ENCODE measurements around the gene KRTAP13-1. TPM values are rescaled to one million over a fixed set of nuclear protein-coding genes. Genes with fewer than 3 reads are reported as not detected.

The KRTAP13-1 gene
- total RNA-seq, 1 donor from 2014 or later = not detected

DNA sequence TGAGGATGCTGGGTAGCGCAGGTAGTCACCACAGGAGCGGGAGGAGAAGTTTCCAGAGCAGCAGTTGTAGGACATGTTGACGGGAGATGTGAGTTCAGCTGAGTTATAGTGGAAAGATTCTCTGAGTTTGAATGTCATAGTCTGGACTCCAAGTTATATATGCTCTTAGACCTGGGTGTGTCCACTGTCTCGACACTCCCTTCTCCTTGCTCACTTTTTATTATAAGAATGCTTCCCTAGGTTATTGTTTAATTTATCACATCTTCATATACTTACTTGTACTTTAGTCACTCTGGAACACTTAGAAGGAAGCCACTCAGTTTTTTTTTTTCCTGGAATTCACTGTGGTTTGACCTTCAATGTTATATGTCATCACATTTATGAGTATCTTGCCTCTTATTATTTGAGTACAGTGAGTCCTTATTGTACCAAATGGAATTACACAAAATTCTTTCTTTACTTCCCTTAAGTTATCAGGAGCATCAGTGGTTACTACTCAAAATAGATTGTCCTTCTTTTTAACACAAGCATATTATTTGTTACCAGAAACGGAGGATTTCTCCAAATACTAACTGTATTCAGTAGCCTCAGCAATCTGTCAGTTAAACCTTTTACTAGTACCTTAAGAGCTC, 23.6 kb upstream of the KRTAP13-1 start, which contains the start of gene KRTAP13-2:
KRTAP13-2 (minus strand) TSS at position 133 of the 632 bp plus-strand sequence; CDS start at position 75, 58 bp downstream.
- Histone ChIP-seq H3K36me3 (no peaks in the 10 kb centered on the region), H3K27me3 (no peaks in the 10 kb centered on the region), H3K4me2 (no peak within 1 kb of the TSS), H4K20me1 (ENCODE audit: low read depth) (no peaks in the 10 kb centered on the region), H3K79me2 (ENCODE audit: low read depth) (no peaks in the 10 kb centered on the region), H3K9ac (no peak within 1 kb of the TSS), H3F3A (ENCODE audit: low read depth) (no peaks in the 10 kb centered on the region), H3K4me3 (no peak within 1 kb of the TSS), H3K9me3 (ENCODE audit: low read depth) (no peaks in the 10 kb centered on the region), H3K27ac (no peak within 1 kb of the TSS), H2AFZ (replicated peaks) (no peak within 1 kb of the TSS), H3K4me1 (no peaks in the 10 kb centered on the region)
- Mint-ChIP-seq H3K27me3 (ENCODE audit: insufficient read depth, low read depth) (no peaks in the 10 kb centered on the region), H3K4me3 (no peak within 1 kb of the TSS), H3K27ac (no peak within 1 kb of the TSS), H3K36me3 (no peaks in the 10 kb centered on the region), H3K4me1 (no peaks in the 10 kb centered on the region), H3K9me3 (peaks cover 4% of the 10 kb centered on the region)
- TF ChIP-seq, protein P1, sequence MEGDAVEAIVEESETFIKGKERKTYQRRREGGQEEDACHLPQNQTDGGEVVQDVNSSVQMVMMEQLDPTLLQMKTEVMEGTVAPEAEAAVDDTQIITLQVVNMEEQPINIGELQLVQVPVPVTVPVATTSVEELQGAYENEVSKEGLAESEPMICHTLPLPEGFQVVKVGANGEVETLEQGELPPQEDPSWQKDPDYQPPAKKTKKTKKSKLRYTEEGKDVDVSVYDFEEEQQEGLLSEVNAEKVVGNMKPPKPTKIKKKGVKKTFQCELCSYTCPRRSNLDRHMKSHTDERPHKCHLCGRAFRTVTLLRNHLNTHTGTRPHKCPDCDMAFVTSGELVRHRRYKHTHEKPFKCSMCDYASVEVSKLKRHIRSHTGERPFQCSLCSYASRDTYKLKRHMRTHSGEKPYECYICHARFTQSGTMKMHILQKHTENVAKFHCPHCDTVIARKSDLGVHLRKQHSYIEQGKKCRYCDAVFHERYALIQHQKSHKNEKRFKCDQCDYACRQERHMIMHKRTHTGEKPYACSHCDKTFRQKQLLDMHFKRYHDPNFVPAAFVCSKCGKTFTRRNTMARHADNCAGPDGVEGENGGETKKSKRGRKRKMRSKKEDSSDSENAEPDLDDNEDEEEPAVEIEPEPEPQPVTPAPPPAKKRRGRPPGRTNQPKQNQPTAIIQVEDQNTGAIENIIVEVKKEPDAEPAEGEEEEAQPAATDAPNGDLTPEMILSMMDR (IDR thresholded peaks at IDR 0.05) = no peak
- TF ChIP-seq EZH2phosphoT487 (IDR thresholded peaks at IDR 0.05) = no peak
- no peak for TF ChIP-seq EZH2 (IDR thresholded peaks at IDR 0.05)
- no peak for DNase-seq (ENCODE audit: low spot score)

DNA sequence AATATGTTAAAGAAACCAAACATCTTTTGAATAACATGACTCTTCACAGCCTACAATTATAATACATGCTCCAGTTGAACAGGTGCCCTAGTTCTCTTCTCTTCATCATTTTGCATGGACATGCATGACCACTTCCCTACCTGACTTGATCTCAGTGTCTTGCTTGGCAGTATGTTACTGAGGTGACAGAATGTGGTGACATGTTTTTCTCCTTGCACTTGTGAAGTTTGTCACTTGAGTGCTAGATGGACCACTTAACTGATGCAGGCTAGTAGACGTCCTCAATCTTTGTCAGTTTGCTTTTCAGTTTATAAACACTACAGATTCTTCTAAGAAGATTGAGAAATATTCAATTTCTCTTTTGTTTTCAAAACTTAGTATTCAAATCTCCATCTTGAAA, 13.6 kb upstream of the KRTAP13-1 start:
- no peak overlapping the region for H3K9ac ChIP-seq
- H3K4me1 ChIP-seq = no peaks in the 10 kb centered on the region
- H2AFZ ChIP-seq (replicated peaks) = no peak overlapping the region
- H3K27me3 ChIP-seq = no peaks in the 10 kb centered on the region
- no peaks in the 10 kb centered on the region for H3F3A ChIP-seq (ENCODE audit: low read depth)
- H3K4me2 ChIP-seq = no peak overlapping the region
- no peaks in the 10 kb centered on the region for H3K27me3 Mint-ChIP-seq (ENCODE audit: insufficient read depth, low read depth)
- no peak for TF ChIP-seq EZH2phosphoT487 (IDR thresholded peaks at IDR 0.05)
- TF ChIP-seq, protein P1 (IDR thresholded peaks at IDR 0.05) = no peak
- TF ChIP-seq EZH2 (IDR thresholded peaks at IDR 0.05) = no peak
- H3K4me3 ChIP-seq = no peak overlapping the region
- no peak overlapping the region for H3K27ac Mint-ChIP-seq
- H3K4me3 Mint-ChIP-seq = no peak overlapping the region
- H4K20me1 ChIP-seq (ENCODE audit: low read depth) = no peaks in the 10 kb centered on the region
- no peaks in the 10 kb centered on the region for H3K9me3 Mint-ChIP-seq
- no peaks in the 10 kb centered on the region for H3K9me3 ChIP-seq (ENCODE audit: low read depth)
- H3K36me3 ChIP-seq = no peaks in the 10 kb centered on the region
- H3K79me2 ChIP-seq (ENCODE audit: low read depth) = no peaks in the 10 kb centered on the region
- no peak overlapping the region for H3K27ac ChIP-seq
- no peaks in the 10 kb centered on the region for H3K4me1 Mint-ChIP-seq
- DNase-seq (ENCODE audit: low spot score) = no peak
- no peaks in the 10 kb centered on the region for H3K36me3 Mint-ChIP-seq

DNA sequence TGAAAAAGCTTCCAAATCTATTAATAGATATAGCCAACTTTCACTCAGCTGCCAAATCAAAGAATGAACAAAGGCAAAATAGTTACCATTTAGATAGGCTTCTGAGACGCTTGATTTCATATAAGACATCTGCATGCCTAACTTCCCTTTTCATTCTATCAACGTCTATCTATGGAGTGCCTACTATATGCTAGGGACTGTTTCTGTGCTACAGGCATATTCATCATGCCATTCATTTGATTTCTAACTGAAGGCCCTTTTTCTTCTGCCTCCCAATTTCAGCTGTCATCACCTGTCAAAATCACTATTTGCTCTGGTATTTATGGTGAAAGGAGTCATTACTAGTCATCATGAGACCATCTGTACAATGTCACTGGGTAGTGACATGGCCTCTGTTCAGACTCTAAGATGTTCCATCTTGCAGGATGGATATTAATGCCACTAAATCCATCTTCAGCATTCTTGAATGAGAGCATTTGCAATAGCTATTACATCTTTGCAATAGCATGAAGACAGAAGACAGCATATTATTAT, 4.3 kb upstream of the KRTAP13-1 start:
- Histone ChIP-seq H3K27ac (no peak overlapping the region), H2AFZ (replicated peaks) (no peak overlapping the region), H3K9ac (no peak overlapping the region), H3K9me3 (ENCODE audit: low read depth) (no peaks in the 10 kb centered on the region), H3K4me2 (no peak overlapping the region), H3K79me2 (ENCODE audit: low read depth) (no peaks in the 10 kb centered on the region), H3K27me3 (no peaks in the 10 kb centered on the region), H3K4me3 (no peak overlapping the region), H3K4me1 (no peaks in the 10 kb centered on the region), H3K36me3 (no peaks in the 10 kb centered on the region), H4K20me1 (ENCODE audit: low read depth) (no peaks in the 10 kb centered on the region), H3F3A (ENCODE audit: low read depth) (no peaks in the 10 kb centered on the region)
- Mint-ChIP-seq H3K36me3 (no peaks in the 10 kb centered on the region), H3K4me3 (no peak overlapping the region), H3K4me1 (no peaks in the 10 kb centered on the region), H3K27ac (no peak overlapping the region), H3K9me3 (peaks cover 4% of the 10 kb centered on the region), H3K27me3 (ENCODE audit: insufficient read depth, low read depth) (peaks cover 4% of the 10 kb centered on the region)
- DNase-seq (ENCODE audit: low spot score) = no peak
- no peak for TF ChIP-seq EZH2phosphoT487 (IDR thresholded peaks at IDR 0.05)
- TF ChIP-seq, protein P1 (IDR thresholded peaks at IDR 0.05) = no peak
- TF ChIP-seq EZH2 (IDR thresholded peaks at IDR 0.05) = no peak

Measured in neural progenitor cell (in vitro differentiated cells).